NCI-H345 (cell line): Measurements from ENCODE around the gene ENTREP1.
A peak's percentile ranks its signal among the peaks of the same experiment; 100 is the strongest.
"Not testable (repeated sequence)": the region's sequence is repeated elsewhere in the genome, so short reads cannot be mapped to it uniquely, and the experiment has no call there.

Experiments
- DNase-seq: peaks from one replicate; lab custom pipeline; 2025; lab: John Stamatoyannopoulos, UW

The ENTREP1 gene

GRCh38 chr9:69364510-69365150 is 39.6 kb downstream of the ENTREP1 start:
- DNase-seq = no peak

DNA sequence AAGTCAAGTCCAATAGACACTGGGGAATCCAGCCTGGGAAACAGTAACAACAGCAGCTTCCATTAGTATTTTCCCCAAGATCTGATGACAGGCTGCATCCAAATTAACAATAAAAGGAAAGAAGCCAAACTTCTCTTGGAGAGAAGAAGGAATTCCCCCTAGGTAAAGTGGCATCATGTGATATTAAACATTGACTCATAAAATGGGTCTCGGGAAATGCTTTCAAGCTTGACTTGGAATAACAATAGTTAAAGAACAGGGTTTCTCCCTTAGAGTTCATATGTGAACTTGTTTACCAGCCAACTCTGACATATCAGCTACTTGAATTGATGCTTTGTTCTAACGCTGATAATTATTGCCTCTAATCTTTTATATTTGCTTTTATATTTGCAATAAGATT is 45.4 kb downstream of the ENTREP1 start:
- no peak for DNase-seq

- no peak for DNase-seq
Observed at GRCh38 chr9:69371001-69371400, 46.0 kb downstream of the ENTREP1 start.

GRCh38 chr9:69376651-69377050 is 51.6 kb downstream of the ENTREP1 start:
- DNase-seq = no peak

GRCh38 chr9:69377291-69377690 is 52.3 kb downstream of the ENTREP1 start:
- DNase-seq = no peak

DNA sequence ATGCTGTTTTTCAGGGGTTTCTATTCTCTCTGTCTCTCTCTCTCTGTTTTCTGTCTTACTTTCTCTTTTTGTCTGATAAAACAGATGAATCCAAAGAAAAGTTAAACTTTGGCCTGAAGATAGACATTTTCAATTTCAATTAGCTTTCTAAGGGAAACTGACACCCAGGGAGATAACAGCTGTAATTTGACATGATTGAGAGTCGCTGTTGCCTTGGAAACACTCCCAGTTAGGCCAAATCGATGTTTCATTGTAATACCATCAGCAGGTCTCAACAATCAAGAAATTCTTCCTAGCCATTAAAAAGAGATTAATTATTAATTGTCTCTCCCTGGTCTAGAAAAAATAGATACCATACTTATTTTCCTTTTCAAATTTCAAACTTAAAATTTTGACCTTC is 53.0 kb downstream of the ENTREP1 start:
- no peak for DNase-seq

- DNase-seq = no peak
Observed at GRCh38 chr9:69379270-69379982, 54.4 kb downstream of the ENTREP1 start.

DNA sequence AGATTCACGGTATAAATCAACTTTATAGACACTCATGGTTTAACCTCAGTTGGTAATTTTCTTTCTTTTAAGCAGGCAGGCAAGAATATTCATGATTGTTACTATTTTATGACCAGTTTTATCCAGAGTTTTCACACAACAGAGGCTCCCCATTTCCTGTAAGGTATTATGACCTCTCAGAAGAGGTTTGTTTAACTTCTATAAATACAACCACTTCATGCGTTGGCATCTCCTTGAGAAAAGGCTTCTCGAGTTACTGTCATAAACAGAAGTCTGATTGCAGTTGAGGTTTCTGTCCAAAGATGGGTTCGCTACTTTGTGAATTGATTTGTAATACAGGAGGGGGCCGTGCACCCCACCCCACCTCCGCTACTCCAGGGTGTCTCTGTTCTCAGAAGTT is 55.3 kb downstream of the ENTREP1 start:
- no peak for DNase-seq

- no peak for DNase-seq
Observed at GRCh38 chr9:69380811-69381210, 55.8 kb downstream of the ENTREP1 start.

- no peak for DNase-seq
Observed at GRCh38 chr9:69382135-69382534, 57.1 kb downstream of the ENTREP1 start.

- DNase-seq = peak; percentile 0
Observed at GRCh38 chr9:69385581-69386033, 60.6 kb downstream of the ENTREP1 start.

- DNase-seq = no peak
Observed at GRCh38 chr9:69386651-69387050, 61.6 kb downstream of the ENTREP1 start.

- DNase-seq = no peak
Observed at GRCh38 chr9:69388596-69388995, 63.6 kb downstream of the ENTREP1 start.

- no peak for DNase-seq
Observed at GRCh38 chr9:69389437-69389995, 64.5 kb downstream of the ENTREP1 start.

DNA sequence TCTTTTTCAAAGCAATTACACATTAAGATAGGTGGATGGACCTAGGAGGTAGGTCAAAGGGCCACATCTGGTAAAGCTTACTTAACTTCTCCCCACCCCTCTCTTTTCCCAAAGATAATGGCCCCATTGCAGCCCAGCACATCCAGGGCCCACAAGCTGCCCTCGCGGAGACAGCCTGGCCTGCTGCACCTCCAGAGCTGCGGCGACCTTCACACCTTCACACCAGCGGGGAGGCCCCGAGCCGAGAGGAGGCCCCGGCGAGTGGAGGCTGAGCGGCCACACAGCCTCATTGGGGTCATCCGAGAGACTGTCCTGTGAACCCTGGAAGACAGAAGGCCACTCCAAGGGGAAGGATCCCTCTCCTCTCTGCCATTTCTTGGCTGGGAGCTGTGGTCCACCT is 66.5 kb downstream of the ENTREP1 start:
- no peak for DNase-seq

GRCh38 chr9:69391946-69392345 is 66.9 kb downstream of the ENTREP1 start:
- no peak for DNase-seq

DNA sequence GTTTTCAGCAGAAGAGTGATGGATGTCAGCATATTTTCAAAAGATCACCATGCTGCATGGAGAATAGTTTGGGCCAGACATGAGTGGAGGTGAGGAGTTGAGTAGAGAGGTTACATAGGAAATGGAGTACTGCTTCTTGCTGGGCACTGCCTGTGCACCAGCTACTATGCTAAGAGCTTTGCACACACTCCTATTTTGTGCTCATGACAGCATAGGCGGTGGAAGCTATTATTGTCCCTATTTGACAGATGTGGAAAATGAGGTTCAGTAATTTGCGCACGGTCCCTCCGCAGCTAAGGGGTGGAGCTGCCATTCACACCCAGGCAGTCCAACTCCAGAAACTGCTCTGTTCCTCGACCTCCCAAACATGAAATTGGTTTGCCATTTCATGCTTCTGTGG is 67.8 kb downstream of the ENTREP1 start:
- no peak for DNase-seq

GRCh38 chr9:69393425-69393824 is 68.4 kb downstream of the ENTREP1 start:
- no peak for DNase-seq

- no peak for DNase-seq
Observed at GRCh38 chr9:69395718-69396117, 70.7 kb downstream of the ENTREP1 start.

DNA sequence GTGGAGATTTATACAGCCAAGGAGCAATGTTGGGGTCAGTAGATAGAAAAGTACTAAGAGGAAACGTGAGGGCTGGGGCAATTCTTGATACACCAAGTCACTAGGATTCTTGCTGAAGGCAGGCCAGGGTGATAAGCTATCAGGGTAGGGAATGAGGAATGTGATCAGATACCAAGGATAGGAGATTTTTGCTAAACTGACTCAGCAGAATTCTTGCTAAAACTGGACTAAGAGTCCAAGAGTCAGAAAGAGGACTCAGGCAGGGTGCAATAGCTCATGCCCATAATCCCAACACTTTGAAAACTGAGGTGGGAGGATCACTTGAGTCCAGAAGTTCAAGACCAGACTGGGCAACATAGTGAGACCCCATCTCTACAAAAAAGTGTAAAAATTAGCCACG is 71.7 kb downstream of the ENTREP1 start:
- no peak for DNase-seq

- DNase-seq = no peak
Observed at GRCh38 chr9:69397384-69398214, 72.6 kb downstream of the ENTREP1 start.

GRCh38 chr9:69400470-69400869 is 75.5 kb downstream of the ENTREP1 start:
- no peak for DNase-seq

GRCh38 chr9:69409936-69410335 is 84.9 kb downstream of the ENTREP1 start:
- DNase-seq = not testable (repeated sequence)
